Kidney epithelial cell (primary cell): Measurements from ENCODE around the gene GRAP2. TPM values are rescaled to one million over a fixed set of nuclear protein-coding genes. Genes with fewer than 3 reads are reported as not detected.
"Not testable (repeated sequence)": the region's sequence is repeated elsewhere in the genome, so short reads cannot be mapped to it uniquely, and the experiment has no call there.

Experiments used
- DNase-seq: peaks from one replicate; pipeline ENCODE4 v3.0.0-alpha.2; 2010; ENCODE audit warnings: low read depth
- H3K27me3 ChIP-seq: 2 replicates; pipeline ENCODE4 v1.6.0; 2011; ENCODE audit warnings: low read length; ENCODE audit not compliant: control insufficient read depth, insufficient read depth
- H3K36me3 ChIP-seq: 2 replicates; pipeline ENCODE4 v1.5.1; 2011; ENCODE audit warnings: low read length; ENCODE audit not compliant: control insufficient read depth, insufficient read depth
- H3K4me3 ChIP-seq: 2 replicates; pipeline ENCODE4 v1.5.1; 2011; ENCODE audit warnings: low read depth, mild to moderate bottlenecking, control low read depth, low read length
- CTCF ChIP-seq: IDR thresholded peaks from 2 replicates; pipeline ENCODE4 v1.5.1; 2011; ENCODE audit warnings: mild to moderate bottlenecking, moderate library complexity, low read length, control low read depth, inconsistent platforms; ENCODE audit not compliant: insufficient read depth, poor library complexity, severe bottlenecking
- total RNA-seq: library from RNA; depleted of rRNA; stranded (reverse); fragments of >200 nt; gene quantifications from 2 replicates; pipeline ENCODE4 v1.2.3, GENCODE V29; 2015

Gene GRAP2
- total RNA-seq, 1 donor from 2014 or later = not detected

GRCh38 chr22:39946503-39947219 lies 45.8 kb downstream of the GRAP2 start:
- no peak for TF ChIP-seq CTCF
- Histone ChIP-seq H3K4me3 (no peak overlapping the region), H3K27me3 (no peaks in the 10 kb centered on the region), H3K36me3 (no peaks in the 10 kb centered on the region)
- no peak for DNase-seq

- no peak overlapping the region for H3K4me3 ChIP-seq
- H3K36me3 ChIP-seq = no peaks in the 10 kb centered on the region
- H3K27me3 ChIP-seq = no peaks in the 10 kb centered on the region
- no peak for TF ChIP-seq CTCF
- DNase-seq = no peak
Observed at GRCh38 chr22:39947220-39948216, 46.6 kb downstream of the GRAP2 start.

- Histone ChIP-seq H3K27me3 (no peaks in the 10 kb centered on the region), H3K36me3 (no peaks in the 10 kb centered on the region), H3K4me3 (no peak overlapping the region)
- TF ChIP-seq CTCF = no peak
- no peak for DNase-seq
Observed at GRCh38 chr22:39949964-39950737, 49.3 kb downstream of the GRAP2 start.

- not testable (repeated sequence) for DNase-seq, H3K36me3 ChIP-seq, H3K4me3 ChIP-seq
Observed at GRCh38 chr22:39951603-39952293, 50.9 kb downstream of the GRAP2 start.

GRCh38 chr22:39952347-39952746 lies 51.5 kb downstream of the GRAP2 start:
- no peak for DNase-seq
- no peak overlapping the region for H3K4me3 ChIP-seq
- no peaks in the 10 kb centered on the region for H3K36me3 ChIP-seq
- no peak for TF ChIP-seq CTCF
- no peaks in the 10 kb centered on the region for H3K27me3 ChIP-seq

More at GRCh38 chr22:39951603-39952293, 50.9 kb downstream of the GRAP2 start:
- not testable (repeated sequence) for H3K27me3 ChIP-seq
